ENCODE results near the gene MS4A10. TPM values are rescaled to one million over a fixed set of nuclear protein-coding genes. Genes with fewer than 3 reads are reported as not detected.

MS4A10 gene
- total and polyA plus RNA-seq, 4 donors: not detected

DNA sequence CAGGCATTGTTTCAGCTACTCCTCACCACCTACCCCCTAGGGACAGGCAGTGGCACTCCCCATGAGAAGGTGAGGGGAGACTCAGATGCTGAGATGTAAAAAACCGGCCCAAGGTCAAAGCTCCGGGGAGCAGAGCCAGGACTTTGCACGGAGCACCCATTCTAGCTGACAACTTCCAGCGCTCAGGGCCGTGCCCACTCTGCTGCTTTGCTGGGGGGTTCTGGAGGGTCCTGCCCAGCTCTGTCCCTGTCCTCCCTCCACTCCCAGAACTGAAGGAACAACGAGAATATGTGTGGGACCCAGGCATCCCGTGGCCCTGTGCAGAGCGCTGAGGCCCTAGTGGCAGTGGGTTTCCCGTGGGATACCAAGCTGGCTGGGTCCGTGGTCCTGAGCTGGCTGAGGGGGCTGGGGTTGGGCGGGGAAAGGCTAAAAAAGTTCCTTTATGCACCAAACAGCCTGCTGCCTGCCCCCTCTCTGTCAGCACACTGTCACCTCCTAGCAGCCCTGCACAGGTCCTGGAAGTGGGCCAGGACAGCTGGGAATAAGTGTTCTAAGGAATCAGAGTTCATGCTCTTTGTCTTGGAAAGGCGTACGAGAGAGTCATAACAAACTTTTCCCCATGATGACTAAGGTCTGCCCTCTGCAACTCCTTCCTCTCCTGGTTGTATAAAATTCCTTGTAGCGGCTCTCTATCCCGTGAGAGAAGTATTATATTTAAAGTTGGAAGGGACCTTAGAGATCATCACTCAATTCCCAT, 1.9 kb downstream of the MS4A10 start:
- no peak overlapping the region for H3K9ac ChIP-seq (ENCODE audit: insufficient read depth in 1 of 2, low read length in 2 of 2)
- no peak overlapping the region for H3K4me3 ChIP-seq
- DNase-seq (peak; percentile 61 to 71 (median 65)), ATAC-seq (ENCODE audit: insufficient read depth, low FRiP score) (peak; percentile 19)
- H3K4me1 ChIP-seq (ENCODE audit: control insufficient read depth in 5 of 5, insufficient read depth in 5 of 5, low read length in 5 of 5): peaks cover 0 to 6% (median 0%) of the 10 kb centered on the region in 5 donors
- H3K9me3 ChIP-seq (ENCODE audit: control insufficient read depth in 4 of 4, insufficient read depth in 3 of 4, low read length in 3 of 4): peaks cover 0 to 4% (median 0%) of the 10 kb centered on the region in 4 donors
- no peaks in the 10 kb centered on the region for H3K36me3 ChIP-seq (ENCODE audit: control insufficient read depth in 4 of 4, insufficient read depth in 4 of 4, low read length in 4 of 4)
- 66 to 85% methylated on average over 15 of the region's 15 CpGs for WGBS, 2 donors
- no peak overlapping the region for H3K27ac ChIP-seq (ENCODE audit: low read depth in 1 of 2, low read length in 1 of 2)
- TF ChIP-seq, protein P1, sequence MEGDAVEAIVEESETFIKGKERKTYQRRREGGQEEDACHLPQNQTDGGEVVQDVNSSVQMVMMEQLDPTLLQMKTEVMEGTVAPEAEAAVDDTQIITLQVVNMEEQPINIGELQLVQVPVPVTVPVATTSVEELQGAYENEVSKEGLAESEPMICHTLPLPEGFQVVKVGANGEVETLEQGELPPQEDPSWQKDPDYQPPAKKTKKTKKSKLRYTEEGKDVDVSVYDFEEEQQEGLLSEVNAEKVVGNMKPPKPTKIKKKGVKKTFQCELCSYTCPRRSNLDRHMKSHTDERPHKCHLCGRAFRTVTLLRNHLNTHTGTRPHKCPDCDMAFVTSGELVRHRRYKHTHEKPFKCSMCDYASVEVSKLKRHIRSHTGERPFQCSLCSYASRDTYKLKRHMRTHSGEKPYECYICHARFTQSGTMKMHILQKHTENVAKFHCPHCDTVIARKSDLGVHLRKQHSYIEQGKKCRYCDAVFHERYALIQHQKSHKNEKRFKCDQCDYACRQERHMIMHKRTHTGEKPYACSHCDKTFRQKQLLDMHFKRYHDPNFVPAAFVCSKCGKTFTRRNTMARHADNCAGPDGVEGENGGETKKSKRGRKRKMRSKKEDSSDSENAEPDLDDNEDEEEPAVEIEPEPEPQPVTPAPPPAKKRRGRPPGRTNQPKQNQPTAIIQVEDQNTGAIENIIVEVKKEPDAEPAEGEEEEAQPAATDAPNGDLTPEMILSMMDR (IDR thresholded peaks at IDR 0.05; ENCODE audit: control extremely low read depth, extremely low read depth): no peak
- peaks cover 0 to 3% (median 0%) of the 10 kb centered on the region in 3 donors for H3K27me3 ChIP-seq (ENCODE audit: control insufficient read depth in 3 of 3, insufficient read depth in 3 of 3, low read length in 2 of 3)

DNA sequence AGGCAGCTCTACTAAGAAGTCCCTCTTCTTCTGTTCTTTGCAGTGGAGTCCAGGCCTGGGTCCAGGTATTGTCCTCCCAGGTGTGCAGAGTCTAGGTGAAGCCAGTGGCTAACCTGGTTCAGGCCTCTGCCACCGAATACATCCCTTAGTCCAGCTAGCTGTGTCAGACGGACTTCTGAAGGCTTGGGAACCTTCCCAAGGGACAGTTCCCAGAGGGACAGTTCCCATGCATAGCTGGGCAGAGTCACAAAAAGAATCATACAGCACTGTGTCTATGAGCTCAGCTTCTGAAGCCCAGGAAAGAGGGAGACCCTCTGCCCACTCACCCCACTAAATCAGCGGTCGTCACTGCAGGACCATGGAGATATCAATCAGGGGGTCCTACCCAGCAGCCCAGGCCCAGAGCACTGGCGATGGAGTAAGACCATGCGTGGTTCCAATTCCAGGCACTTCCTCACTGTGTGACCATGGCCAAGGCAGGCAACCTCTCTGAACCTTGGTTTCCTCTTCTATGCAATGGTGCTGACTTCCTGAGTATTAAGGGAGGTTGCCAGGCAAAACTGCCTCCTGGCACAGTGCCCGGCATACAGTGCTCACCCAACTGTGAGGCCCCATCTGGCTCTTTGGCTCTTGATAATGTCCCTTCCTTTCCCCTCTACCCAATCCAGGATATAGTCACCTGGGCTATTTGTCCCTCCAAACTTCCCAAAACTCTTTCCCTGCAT, 3.4 kb downstream of the MS4A10 start:
- peaks cover 0 to 4% (median 0%) of the 10 kb centered on the region in 4 donors for H3K9me3 ChIP-seq (ENCODE audit: control insufficient read depth in 4 of 4, insufficient read depth in 3 of 4, low read length in 3 of 4)
- TF ChIP-seq, protein P1 (IDR thresholded peaks at IDR 0.05; ENCODE audit: control extremely low read depth, extremely low read depth): no peak
- DNase-seq: peak in 1 of 3 donors; percentile 11
- H3K27me3 ChIP-seq (ENCODE audit: control insufficient read depth in 3 of 3, insufficient read depth in 3 of 3, low read length in 2 of 3): peaks cover 0 to 3% (median 0%) of the 10 kb centered on the region in 3 donors
- WGBS, 2 donors: 78 to 89% methylated on average over 7 of the region's 7 CpGs
- H3K27ac ChIP-seq (ENCODE audit: low read depth in 1 of 2, low read length in 1 of 2): no peak overlapping the region
- no peak overlapping the region for H3K4me3 ChIP-seq
- no peaks in the 10 kb centered on the region for H3K36me3 ChIP-seq (ENCODE audit: control insufficient read depth in 4 of 4, insufficient read depth in 4 of 4, low read length in 4 of 4)
- H3K4me1 ChIP-seq (ENCODE audit: control insufficient read depth in 5 of 5, insufficient read depth in 5 of 5, low read length in 5 of 5): peaks cover 0 to 6% (median 0%) of the 10 kb centered on the region in 5 donors
- no peak overlapping the region for H3K9ac ChIP-seq (ENCODE audit: insufficient read depth in 1 of 2, low read length in 2 of 2)
- no peak for ATAC-seq (ENCODE audit: insufficient read depth, low FRiP score)

DNA sequence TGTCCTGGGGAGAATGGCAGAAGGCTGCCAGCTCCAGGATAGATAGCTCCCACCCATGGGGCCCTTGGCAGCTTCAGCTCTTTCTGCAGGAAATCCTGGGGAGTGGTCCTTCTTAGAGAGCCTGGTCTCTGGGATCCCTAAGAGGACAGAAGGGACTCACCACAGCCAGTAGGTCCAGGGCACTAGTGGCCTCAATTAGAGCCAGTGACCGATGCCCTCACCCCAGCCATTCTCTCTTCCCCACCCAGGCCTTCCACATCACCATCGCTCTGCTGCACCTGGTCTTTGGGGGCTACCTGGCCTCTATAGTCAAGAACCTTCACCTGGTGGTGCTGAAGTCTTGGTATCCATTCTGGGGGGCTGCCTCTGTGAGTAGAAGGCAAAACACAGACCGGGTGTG, 5.6 kb downstream of the MS4A10 start:
- ATAC-seq (ENCODE audit: insufficient read depth, low FRiP score) (no peak), DNase-seq (no peak)
- H3K27me3 ChIP-seq (ENCODE audit: control insufficient read depth in 3 of 3, insufficient read depth in 3 of 3, low read length in 2 of 3): peaks cover 0 to 7% (median 0%) of the 10 kb centered on the region in 3 donors
- H3K4me1 ChIP-seq (ENCODE audit: control insufficient read depth in 5 of 5, insufficient read depth in 5 of 5, low read length in 5 of 5): peaks cover 0 to 6% (median 0%) of the 10 kb centered on the region in 5 donors
- H3K9me3 ChIP-seq (ENCODE audit: control insufficient read depth in 4 of 4, insufficient read depth in 3 of 4, low read length in 3 of 4): peaks cover 0 to 4% (median 0%) of the 10 kb centered on the region in 4 donors
- no peak overlapping the region for H3K4me3 ChIP-seq
- no peak overlapping the region for H3K27ac ChIP-seq (ENCODE audit: low read depth in 1 of 2, low read length in 1 of 2)
- H3K36me3 ChIP-seq (ENCODE audit: control insufficient read depth in 4 of 4, insufficient read depth in 4 of 4, low read length in 4 of 4): no peaks in the 10 kb centered on the region
- 94 to 96% methylated on average over 3 of the region's 3 CpGs for WGBS, 2 donors
- TF ChIP-seq, protein P1 (IDR thresholded peaks at IDR 0.05; ENCODE audit: control extremely low read depth, extremely low read depth): no peak
- H3K9ac ChIP-seq (ENCODE audit: insufficient read depth in 1 of 2, low read length in 2 of 2): no peak overlapping the region
